PC-9 (cell line): ENCODE results near the gene MME. TPM values are rescaled to one million over a fixed set of nuclear protein-coding genes. Genes with fewer than 3 reads are reported as not detected.
"Not testable (repeated sequence)": the region's sequence is repeated elsewhere in the genome, so short reads cannot be mapped to it uniquely, and the experiment has no call there.

Experiments
- BruUV-seq: library from RNA; stranded (reverse); fragments of 400-500 nt; replicated peaks from 2 replicates; lab custom pipeline; 2021; lab: Mats Ljungman, UMichigan
- CTCF ChIA-PET: fragments of 300-600 bp; sonication (Branson Sonifier 250); formaldehyde crosslinking; loops from one replicate; lab custom pipeline; 2022; ENCODE audit warnings: antibody characterized with exemption; lab: Charles Lee
- POLR2A ChIA-PET: fragments of 300-600 bp; sonication (Branson Sonifier 250); formaldehyde crosslinking; loops from one replicate; lab custom pipeline; 2022; ENCODE audit warnings: antibody characterized with exemption; ENCODE audit not compliant: unreplicated experiment; lab: Charles Lee
- DNase-seq, 2 experiments: peaks; one replicate each; pipeline versions ENCODE4 v3.0.0 to v3.0.0-alpha.2; 2015 to 2022; ENCODE audit warnings: mixed read lengths in 1 of 2
- H2AFZ ChIP-seq: fragments of 200-600 bp; sonication (generic); 2 replicates; pipeline ENCODE4 v1.8.1; 2017; ENCODE audit warnings: antibody characterized with exemption
- H3F3A ChIP-seq: fragments of 200-600 bp; sonication (generic); 2 replicates; pipeline ENCODE4 v1.8.1; 2017; ENCODE audit warnings: antibody characterized with exemption, mild to moderate bottlenecking, low read depth; ENCODE audit not compliant: insufficient read depth
- H3K27ac ChIP-seq: fragments of 200-600 bp; sonication (generic); 2 replicates; pipeline ENCODE4 v1.6.1; 2016; ENCODE audit warnings: mixed run types
- H3K27me3 ChIP-seq: fragments of 200-600 bp; sonication (generic); 2 replicates; pipeline ENCODE4 v1.6.1; 2016; ENCODE audit warnings: low read depth, mixed run types; ENCODE audit not compliant: insufficient read depth
- H3K36me3 ChIP-seq: fragments of 200-600 bp; sonication (generic); 2 replicates; pipeline ENCODE4 v1.6.1; 2016; ENCODE audit warnings: low read depth, mixed run types
- H3K4me1 ChIP-seq: fragments of 200-600 bp; sonication (generic); replicated peaks from 2 replicates; pipeline ENCODE4 v1.6.1; 2016; ENCODE audit warnings: mixed run types; ENCODE audit not compliant: insufficient read depth
- H3K4me2 ChIP-seq: fragments of 200-600 bp; sonication (generic); 2 replicates; pipeline ENCODE4 v1.6.1; 2017; ENCODE audit warnings: mixed run types
- H3K4me3 ChIP-seq: fragments of 200-600 bp; sonication (generic); 2 replicates; pipeline ENCODE4 v1.6.1; 2016; ENCODE audit warnings: mixed run types
- H3K79me2 ChIP-seq: fragments of 200-600 bp; sonication (generic); 2 replicates; pipeline ENCODE4 v1.6.1; 2017; ENCODE audit warnings: low read depth, mixed run types
- H3K9me2 ChIP-seq: fragments of 200-600 bp; sonication (generic); 2 replicates; pipeline ENCODE4 v1.8.1; 2017; ENCODE audit warnings: mild to moderate bottlenecking; ENCODE audit not compliant: insufficient read depth
- H3K9me3 ChIP-seq: fragments of 200-600 bp; sonication (generic); 2 replicates; pipeline ENCODE4 v1.8.1; 2016; ENCODE audit warnings: low read depth; ENCODE audit not compliant: insufficient read depth
- H4K20me1 ChIP-seq: fragments of 200-600 bp; sonication (generic); 2 replicates; pipeline ENCODE4 v1.8.1; 2017; ENCODE audit not compliant: insufficient read depth
- EZH2 ChIP-seq: fragments of 200-600 bp; sonication (generic); IDR thresholded peaks from 2 replicates; pipeline ENCODE4 v1.8.0; 2017; ENCODE audit warnings: antibody characterized with exemption, low read depth
- intact Hi-C: fragments of 100-400 bp; cut with micrococcal nuclease; formaldehyde crosslinking; loops from one replicate; pipeline ENCODE4 v1.10.0; 2022; ENCODE audit not compliant: unreplicated experiment
- total RNA-seq: library from RNA; stranded (reverse); gene quantifications from 2 replicates; pipeline ENCODE4 v1.2.3, GENCODE V29; 2021
- TF ChIP-seq, protein P1 (sequence below): fragments of 200-600 bp; sonication (generic); conservative IDR thresholded peaks from 2 replicates; pipeline ENCODE4 v1.6.1; 2017; ENCODE audit warnings: mixed run types, antibody characterized with exemption, mild to moderate bottlenecking, moderate library complexity

MME gene
- total RNA-seq, 1 experiment from 2014 or later = 2.1 TPM

DNA sequence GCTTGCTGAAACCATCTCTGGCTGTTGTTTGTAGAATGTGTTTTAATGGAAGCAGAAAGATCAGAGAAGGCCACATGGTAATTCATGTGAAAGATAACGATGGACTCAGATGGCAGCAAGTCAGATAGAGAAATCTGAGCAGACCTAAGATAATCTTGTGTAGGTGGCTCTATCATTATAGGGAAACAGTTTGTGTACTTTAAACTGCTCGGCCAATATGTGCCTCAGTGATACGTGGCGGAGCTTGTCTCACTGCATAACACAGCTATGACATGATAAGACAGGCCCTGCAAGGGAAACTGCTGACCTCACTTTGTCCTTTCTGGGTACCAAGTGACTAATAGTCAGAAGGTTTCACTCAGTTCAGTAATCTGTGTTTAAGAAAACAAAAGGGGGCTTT lies 51.0 kb downstream of the MME start:
- no peak for DNase-seq
- CTCF ChIA-PET = no interaction called here
- POLR2A ChIA-PET = no interaction called here

DNA sequence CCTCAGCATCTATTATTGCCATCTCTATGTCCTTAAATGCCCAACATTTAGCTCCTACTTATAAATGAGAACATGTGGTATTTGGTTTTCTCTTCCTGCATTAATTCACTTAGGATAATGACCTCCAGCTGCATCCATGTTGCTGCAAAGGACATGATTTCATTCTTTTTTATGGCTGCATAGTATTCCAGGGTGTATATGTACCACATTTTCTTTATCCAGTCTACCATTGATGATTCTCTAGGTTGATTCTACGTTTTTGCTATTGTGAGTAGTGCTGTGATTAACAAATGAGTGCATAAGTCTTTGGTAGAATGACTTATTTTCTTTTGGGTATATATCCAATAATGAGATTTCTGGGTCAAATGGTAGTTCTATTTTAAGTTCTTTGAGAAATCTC lies 54.2 kb downstream of the MME start:
- H3K9me2 ChIP-seq, CTCF ChIA-PET, H3K27ac ChIP-seq, H3K4me3 ChIP-seq, H3F3A ChIP-seq, POLR2A ChIA-PET, H4K20me1 ChIP-seq, H3K4me1 ChIP-seq, H3K36me3 ChIP-seq, H3K9me3 ChIP-seq, BruUV-seq, intact Hi-C loops, H3K4me2 ChIP-seq, H2AFZ ChIP-seq, H3K79me2 ChIP-seq, DNase-seq, H3K27me3 ChIP-seq: not testable (repeated sequence)

More for the DNA sequence above, 51.0 kb downstream of the MME start:
- Histone ChIP-seq H3K9me3 (no peaks in the 10 kb centered on the region; the same call in 1 of the 2 replicates), H3K4me1 (no peaks in the 10 kb centered on the region), H3K36me3 (no peaks in the 10 kb centered on the region), H3K9me2 (no peaks in the 10 kb centered on the region), H3K27ac (no peak overlapping the region), H3F3A (no peaks in the 10 kb centered on the region), H3K4me3 (no peak overlapping the region), H4K20me1 (no peaks in the 10 kb centered on the region), H3K27me3 (no peaks in the 10 kb centered on the region), H3K79me2 (no peaks in the 10 kb centered on the region), H2AFZ (no peak overlapping the region), H3K4me2 (no peak overlapping the region)
- BruUV-seq = no TSS peak
- intact Hi-C loops = no loop called here
- TF ChIP-seq, protein P1, sequence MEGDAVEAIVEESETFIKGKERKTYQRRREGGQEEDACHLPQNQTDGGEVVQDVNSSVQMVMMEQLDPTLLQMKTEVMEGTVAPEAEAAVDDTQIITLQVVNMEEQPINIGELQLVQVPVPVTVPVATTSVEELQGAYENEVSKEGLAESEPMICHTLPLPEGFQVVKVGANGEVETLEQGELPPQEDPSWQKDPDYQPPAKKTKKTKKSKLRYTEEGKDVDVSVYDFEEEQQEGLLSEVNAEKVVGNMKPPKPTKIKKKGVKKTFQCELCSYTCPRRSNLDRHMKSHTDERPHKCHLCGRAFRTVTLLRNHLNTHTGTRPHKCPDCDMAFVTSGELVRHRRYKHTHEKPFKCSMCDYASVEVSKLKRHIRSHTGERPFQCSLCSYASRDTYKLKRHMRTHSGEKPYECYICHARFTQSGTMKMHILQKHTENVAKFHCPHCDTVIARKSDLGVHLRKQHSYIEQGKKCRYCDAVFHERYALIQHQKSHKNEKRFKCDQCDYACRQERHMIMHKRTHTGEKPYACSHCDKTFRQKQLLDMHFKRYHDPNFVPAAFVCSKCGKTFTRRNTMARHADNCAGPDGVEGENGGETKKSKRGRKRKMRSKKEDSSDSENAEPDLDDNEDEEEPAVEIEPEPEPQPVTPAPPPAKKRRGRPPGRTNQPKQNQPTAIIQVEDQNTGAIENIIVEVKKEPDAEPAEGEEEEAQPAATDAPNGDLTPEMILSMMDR = no peak
- no peak for TF ChIP-seq EZH2

DNA sequence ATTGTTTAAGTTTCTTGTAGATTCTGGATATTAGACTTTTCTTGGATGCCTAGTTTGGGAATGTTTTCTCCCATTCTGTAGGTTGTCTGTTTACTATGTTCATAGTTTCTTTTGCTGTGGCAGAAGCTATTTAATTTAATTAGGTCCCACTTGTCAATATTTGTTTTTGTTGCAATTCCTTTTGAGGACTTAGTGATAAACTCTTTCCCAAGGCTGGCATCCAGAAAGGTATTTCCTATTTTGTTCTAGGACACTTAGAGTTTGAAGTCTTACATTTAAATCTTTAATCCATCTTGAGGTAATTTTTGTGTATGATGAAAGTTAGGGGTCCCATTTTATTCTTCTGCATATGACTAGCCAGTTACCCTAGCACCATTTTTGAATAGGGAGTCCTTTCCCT lies 54.9 kb downstream of the MME start:
- intact Hi-C loops = no loop called here
- TF ChIP-seq, protein P1 = no peak
- TF ChIP-seq EZH2 = no peak
- POLR2A ChIA-PET = no interaction called here
- no TSS peak for BruUV-seq
- no peaks in the 10 kb centered on the region for H4K20me1 ChIP-seq
- no peaks in the 10 kb centered on the region; the same call in 1 of the 2 replicates for H3K9me3 ChIP-seq
- H3K4me2 ChIP-seq = no peak overlapping the region
- CTCF ChIA-PET = no interaction called here
- H3K9me2 ChIP-seq = no peaks in the 10 kb centered on the region
- H3K36me3 ChIP-seq = no peaks in the 10 kb centered on the region
- no peak overlapping the region for H2AFZ ChIP-seq
- H3K27me3 ChIP-seq = no peaks in the 10 kb centered on the region
- H3K4me1 ChIP-seq = no peaks in the 10 kb centered on the region
- H3K27ac ChIP-seq = no peak overlapping the region
- no peak for DNase-seq
- no peaks in the 10 kb centered on the region for H3F3A ChIP-seq
- H3K4me3 ChIP-seq = no peak overlapping the region
- H3K79me2 ChIP-seq = no peaks in the 10 kb centered on the region

DNA sequence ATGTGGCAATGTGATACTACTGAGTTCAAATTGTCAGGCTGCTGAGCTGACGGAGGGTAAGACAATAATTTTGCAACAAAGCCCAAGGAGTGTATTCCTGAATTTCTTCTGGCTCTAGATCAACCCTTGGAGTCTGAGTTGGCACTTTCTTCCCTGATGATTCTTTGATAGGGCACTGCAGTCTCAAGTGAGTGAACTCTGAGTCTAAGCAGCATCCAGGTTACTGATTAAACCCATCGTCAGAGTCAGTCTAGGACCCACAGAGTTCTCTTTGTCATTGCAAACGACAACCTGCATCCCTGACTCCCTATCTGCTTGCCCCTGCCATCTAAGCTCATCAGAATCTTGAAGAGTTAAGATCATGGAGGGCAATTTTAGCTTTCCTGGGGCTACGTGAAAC lies 58.6 kb downstream of the MME start:
- no peaks in the 10 kb centered on the region for H3K9me3 ChIP-seq
- H3K27ac ChIP-seq = no peak overlapping the region
- no TSS peak for BruUV-seq
- H3F3A ChIP-seq = no peaks in the 10 kb centered on the region
- no peaks in the 10 kb centered on the region for H3K9me2 ChIP-seq
- no peaks in the 10 kb centered on the region for H4K20me1 ChIP-seq
- intact Hi-C loops = no loop called here
- no peak overlapping the region for H2AFZ ChIP-seq
- H3K27me3 ChIP-seq = no peaks in the 10 kb centered on the region
- CTCF ChIA-PET = no interaction called here
- POLR2A ChIA-PET = no interaction called here
- no peak for DNase-seq
- no peaks in the 10 kb centered on the region for H3K79me2 ChIP-seq
- no peak overlapping the region for H3K4me3 ChIP-seq
- no peaks in the 10 kb centered on the region for H3K4me1 ChIP-seq
- H3K36me3 ChIP-seq = no peaks in the 10 kb centered on the region
- TF ChIP-seq, protein P1 = no peak
- no peak for TF ChIP-seq EZH2
- no peak overlapping the region for H3K4me2 ChIP-seq
